Omental fat pad (tissue), 4 donors: ENCODE results near the gene INTS13. TPM values are rescaled to one million over a fixed set of nuclear protein-coding genes. Genes with fewer than 3 reads are reported as not detected.

ENCODE experiments used
- ATAC-seq: fragments of 150-250 bp; one replicate; pipeline ENCODE4 v1.9.1; 2016; ENCODE audit warnings: mild to moderate bottlenecking, moderate library complexity; ENCODE audit not compliant: low FRiP score
- DNase-seq: peaks from one replicate; pipeline ENCODE4 v3.0.0-alpha.2; 2019; ENCODE audit warnings: low spot score
- CTCF ChIP-seq, 3 donors: fragments of 450-650 bp; IDR thresholded peaks; one replicate each; pipeline ENCODE4 v1.5.1; 2016 to 2017; ENCODE audit warnings: antibody characterized with exemption in 3 of 3, mild to moderate bottlenecking in 3 of 3, moderate library complexity in 2 of 3
- total RNA-seq, 4 donors: library from RNA; depleted of rRNA; stranded (reverse); fragments of >200 nt; gene quantifications; one replicate each; pipeline ENCODE4 v1.1.0, GENCODE V29; 2016

The INTS13 gene
- total RNA-seq, 4 donors from 2014 or later: 12.1 to 27.3 (median 19.8) TPM

- no peak for TF ChIP-seq CTCF (IDR thresholded peaks at IDR 0.05)
These were observed 3.4 kb upstream of the INTS13 start for GRCh38 chr12:26941215-26941594.

GRCh38 chr12:26940516-26941214 lies 2.9 kb upstream of the INTS13 start:
- no peak for TF ChIP-seq CTCF (IDR thresholded peaks at IDR 0.05)
- ATAC-seq (no peak), DNase-seq (no peak)

More at GRCh38 chr12:26941215-26941594, 3.4 kb upstream of the INTS13 start:
- no peak for ATAC-seq
- no peak for DNase-seq

- no peak for TF ChIP-seq CTCF (IDR thresholded peaks at IDR 0.05)
- DNase-seq (no peak), ATAC-seq (no peak)
These were observed 2.2 kb upstream of the INTS13 start for GRCh38 chr12:26939953-26940352.

- no peak for TF ChIP-seq CTCF (IDR thresholded peaks at IDR 0.05)
- DNase-seq: no peak
- no peak for ATAC-seq
These were observed 1.5 kb upstream of the INTS13 start for GRCh38 chr12:26939192-26939832.

- no peak for TF ChIP-seq CTCF (IDR thresholded peaks at IDR 0.05)
- DNase-seq: no peak
- peak; percentile 13 for ATAC-seq
These were observed 901 bp upstream of the INTS13 start for GRCh38 chr12:26938701-26939062.

GRCh38 chr12:26937443-26937862 lies 328 bp downstream of the INTS13 start:
- ATAC-seq (no peak), DNase-seq (no peak)
- TF ChIP-seq CTCF (IDR thresholded peaks at IDR 0.05): no peak
